Fibroblast of the conjunctiva (primary cell): ENCODE data around the gene MGAT4A.

Experiments
- DNase-seq: peaks from one replicate; pipeline ENCODE4 v3.0.0-alpha.2; 2010; ENCODE audit warnings: low read depth

The MGAT4A gene

GRCh38 chr2:98572676-98573075, 158.3 kb downstream of the MGAT4A start:
- DNase-seq = no peak

- no peak for DNase-seq
Measured at GRCh38 chr2:98572211-98572610, 158.7 kb downstream of the MGAT4A start.

- no peak for DNase-seq
Measured at GRCh38 chr2:98571796-98572195, 159.1 kb downstream of the MGAT4A start.

GRCh38 chr2:98571121-98571701, 159.7 kb downstream of the MGAT4A start:
- DNase-seq = no peak

- DNase-seq = no peak
Measured at GRCh38 chr2:98570356-98570755, 160.6 kb downstream of the MGAT4A start.

- DNase-seq = no peak
Measured at GRCh38 chr2:98569915-98570314, 161.0 kb downstream of the MGAT4A start.

GRCh38 chr2:98569197-98569793, 161.6 kb downstream of the MGAT4A start:
- no peak for DNase-seq
